Activated CD8-positive, alpha-beta memory T cell treated with anti-CD3 and anti-CD28 coated beads for 24 hours (primary cell): ENCODE measurements around the gene TBX6.
A peak's percentile ranks its signal among the peaks of the same experiment; 100 is the strongest.
"Not testable (repeated sequence)": the region's sequence is repeated elsewhere in the genome, so short reads cannot be mapped to it uniquely, and the experiment has no call there.

Source experiments
- DNase-seq: peaks from one replicate; pipeline ENCODE4 v3.0.0-alpha.2; 2020

TBX6 gene

DNA sequence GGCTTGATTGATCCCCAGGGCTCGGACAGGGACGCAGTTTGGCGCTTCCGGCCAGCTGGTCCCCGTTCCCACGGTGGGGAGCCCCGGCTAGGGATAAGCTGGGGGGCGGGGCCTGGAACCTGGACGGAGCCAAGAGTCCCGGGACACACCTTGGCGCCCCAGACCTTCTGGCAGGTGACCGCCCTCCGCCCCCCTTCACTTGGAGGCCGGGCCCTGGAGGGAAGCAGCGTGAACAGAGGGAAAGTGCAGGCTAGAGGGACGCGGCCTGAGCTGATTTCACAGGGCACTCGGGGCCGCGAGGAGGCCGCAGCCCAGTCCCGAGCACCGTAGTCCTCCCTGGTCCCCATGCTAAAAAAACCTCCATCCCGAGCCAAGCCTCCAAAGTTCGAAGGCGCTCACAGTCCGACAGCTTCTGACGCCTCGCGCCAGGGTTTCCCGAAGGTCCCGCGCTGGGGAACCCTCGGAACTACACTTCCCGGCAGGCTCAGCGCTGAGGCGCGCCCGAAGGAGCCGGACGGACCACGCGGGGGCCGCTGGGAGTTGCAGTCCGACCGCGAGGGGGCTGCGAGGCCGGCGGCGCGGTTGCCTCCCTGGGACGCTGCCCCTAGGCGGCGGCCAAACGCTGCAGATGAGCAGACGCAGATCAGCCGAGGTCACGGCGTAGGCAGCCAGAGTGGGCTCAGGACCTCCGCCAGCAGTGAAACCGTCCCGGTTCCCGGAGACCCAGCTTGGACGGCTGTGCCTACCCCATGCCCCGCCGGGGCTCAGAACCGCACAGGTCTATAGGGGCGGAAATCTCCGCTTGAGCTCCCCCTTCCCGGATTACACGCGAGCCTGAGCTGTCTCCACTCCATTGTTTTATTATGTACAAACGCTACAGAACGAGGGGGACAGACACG lies at the start of gene TBX6:
TSS of gene TBX6 (minus strand) at position 451 of the 899 bp plus-strand sequence. CDS start 731 bp downstream, outside the sequence.
- peak; percentile 97 for DNase-seq

- DNase-seq: no peak
These were observed 48.1 kb upstream of the TBX6 start for GRCh38 chr16:30139583-30140481.

DNA sequence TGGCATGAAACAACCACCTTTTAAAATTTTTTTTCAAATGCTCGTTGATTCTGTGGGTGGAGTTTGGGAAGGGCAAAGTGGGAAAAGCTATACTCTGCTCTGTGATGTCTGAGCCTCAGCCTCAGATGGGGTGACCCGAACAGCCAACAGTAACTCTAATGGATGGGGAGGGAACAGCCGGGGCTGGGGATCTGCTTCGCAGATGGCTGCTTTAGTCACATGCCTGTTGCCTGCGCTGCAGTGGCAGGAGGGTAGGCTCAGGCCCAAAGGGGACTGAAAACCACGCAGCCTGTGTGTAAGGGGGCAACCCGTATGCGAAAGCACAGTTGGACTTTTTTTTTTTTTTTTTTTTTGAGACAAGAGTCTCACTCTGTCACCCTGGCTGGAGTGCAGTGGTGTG lies 46.2 kb upstream of the TBX6 start:
- no peak for DNase-seq

GRCh38 chr16:30136971-30137605 lies 45.4 kb upstream of the TBX6 start:
- DNase-seq: no peak

- DNase-seq: no peak
These were observed 40.9 kb upstream of the TBX6 start for GRCh38 chr16:30132591-30132990.

- no peak for DNase-seq
These were observed 40.2 kb upstream of the TBX6 start for GRCh38 chr16:30131869-30132475.

DNA sequence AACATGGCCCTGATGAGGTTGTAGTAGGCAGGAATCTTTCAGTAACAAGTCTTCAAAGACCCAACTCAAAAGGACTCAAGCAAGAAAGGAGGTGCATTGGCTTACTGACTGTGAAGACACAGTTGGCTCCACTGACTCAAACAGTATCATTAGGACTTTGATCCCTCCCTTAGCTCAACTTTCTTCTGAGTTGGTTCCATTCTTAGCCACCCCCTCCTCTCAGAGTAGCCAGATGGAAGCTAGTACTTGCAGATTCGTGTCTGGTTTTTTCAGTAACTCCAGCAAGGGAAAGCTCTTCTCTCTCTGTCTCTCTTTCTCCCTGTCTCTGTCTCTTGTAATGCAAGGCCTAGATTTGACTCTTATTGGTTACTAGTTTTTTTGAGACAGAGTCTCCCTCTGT lies 36.3 kb upstream of the TBX6 start:
- no peak for DNase-seq

- DNase-seq: not testable (repeated sequence)
These were observed 34.0 kb upstream of the TBX6 start for GRCh38 chr16:30125690-30126089.

GRCh38 chr16:30124985-30125379 lies 33.3 kb upstream of the TBX6 start:
- DNase-seq: no peak

- peak; percentile 67 for DNase-seq
These were observed 31.0 kb upstream of the TBX6 start for GRCh38 chr16:30122604-30123160.

GRCh38 chr16:30121741-30122571 lies 30.2 kb upstream of the TBX6 start:
- DNase-seq: no peak

- no peak for DNase-seq
These were observed 28.8 kb upstream of the TBX6 start for GRCh38 chr16:30120340-30121105.

GRCh38 chr16:30119428-30119827 lies 27.7 kb upstream of the TBX6 start:
- DNase-seq: no peak

- DNase-seq: no peak
These were observed 26.0 kb upstream of the TBX6 start for GRCh38 chr16:30117768-30118167.

- no peak for DNase-seq
These were observed 24.8 kb upstream of the TBX6 start for GRCh38 chr16:30116291-30117207.

DNA sequence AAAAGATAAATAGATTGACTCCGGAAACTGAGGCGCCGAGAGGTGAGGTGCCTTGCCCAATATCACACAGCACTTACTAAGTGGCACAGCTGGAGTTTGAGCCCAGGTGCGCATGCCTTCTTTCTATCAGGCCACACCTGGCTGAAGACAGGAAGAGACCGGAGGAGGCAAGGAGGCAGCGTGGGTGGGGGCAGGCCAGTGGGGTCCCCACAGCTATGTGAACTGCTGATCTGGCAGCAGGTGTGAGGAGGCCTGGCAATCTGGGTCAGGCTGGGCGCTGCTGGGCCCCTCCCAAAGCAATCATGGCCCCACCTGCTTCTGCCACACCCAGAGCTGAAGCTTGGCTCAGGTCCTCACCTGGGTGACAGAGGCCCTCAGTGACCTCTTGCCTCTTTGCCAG lies 23.5 kb upstream of the TBX6 start:
- DNase-seq: no peak

GRCh38 chr16:30114833-30115232 lies 23.1 kb upstream of the TBX6 start:
- DNase-seq: not testable (repeated sequence)

GRCh38 chr16:30114411-30114810 lies 22.7 kb upstream of the TBX6 start:
- DNase-seq: no peak

DNA sequence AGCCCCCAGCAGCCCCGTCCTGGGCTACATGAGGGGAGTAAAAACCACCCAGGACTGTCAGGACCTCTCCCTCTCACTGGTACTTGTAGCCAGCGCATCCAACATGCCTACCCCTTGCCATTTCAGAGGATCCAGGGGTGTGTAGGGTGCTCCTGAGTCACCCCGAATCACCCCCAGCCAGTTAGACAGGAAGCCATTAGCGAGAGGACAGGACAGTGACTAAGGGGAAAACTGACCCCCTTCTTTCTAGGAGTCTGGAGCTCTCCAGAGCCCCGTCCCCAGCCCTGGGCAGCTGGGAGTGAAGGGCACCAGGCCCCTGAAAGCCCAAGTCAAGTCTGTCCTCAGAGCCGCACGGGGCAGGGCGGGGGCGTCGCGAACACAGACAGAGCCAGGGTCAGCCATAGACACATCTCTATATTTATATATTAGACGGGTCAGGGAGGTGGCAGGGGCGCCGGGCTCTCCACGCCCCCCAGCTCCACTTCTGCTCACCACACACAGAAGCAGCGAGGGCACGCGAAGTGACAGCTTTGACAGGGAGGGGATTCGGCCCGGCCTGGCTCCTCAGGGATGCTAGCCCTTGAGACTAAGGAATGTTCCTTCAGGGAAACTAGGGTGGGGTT lies 22.1 kb upstream of the TBX6 start:
- no peak for DNase-seq
